ENCODE results near the gene AFF3.
"Not testable (repeated sequence)": the region's sequence is repeated elsewhere in the genome, so short reads cannot be mapped to it uniquely, and the experiment has no call there.

AFF3 gene

GRCh38 chr2:100106460-100106859, 35.9 kb downstream of the AFF3 start:
- peak; percentile 85 for DNase-seq
- Histone ChIP-seq H3K4me3 (ENCODE audit: insufficient read depth in 1 of 2, low read depth in 1 of 2, low read length in 2 of 2) (no peak overlapping the region), H3K36me3 (ENCODE audit: control insufficient read depth in 1 of 2, insufficient read depth in 2 of 2, low read depth in 1 of 2, low read length in 2 of 2) (no peaks in the 10 kb centered on the region), H3K79me1 (replicated peaks; ENCODE audit: low read length, poor library complexity, severe bottlenecking) (no peaks in the 10 kb centered on the region), H3K18ac (ENCODE audit: low read depth in 1 of 2, low read length in 2 of 2) (peak overlapping the region in 1 of 2 experiments; percentile 8), H2BK12ac (ENCODE audit: low read length in 2 of 2) (no peak overlapping the region), H3K23ac (ENCODE audit: low read length in 2 of 2) (no peak overlapping the region), H3K27ac (ENCODE audit: low read length, poor library complexity, severe bottlenecking) (no peak overlapping the region), H2AK5ac (ENCODE audit: low read length, severe bottlenecking) (no peak overlapping the region), H2AFZ (ENCODE audit: low read depth, low read length) (no peak overlapping the region), H3K4me1 (ENCODE audit: control insufficient read depth, insufficient read depth, low read depth, low read length) (peaks cover 23% of the 10 kb centered on the region), H3K14ac (ENCODE audit: low read length in 2 of 2) (no peak overlapping the region), H3K4ac (ENCODE audit: low read depth in 1 of 2, low read length in 2 of 2) (peak overlapping the region in 1 of 2 experiments; percentile 58), H2BK120ac (ENCODE audit: low read depth, low read length) (no peak overlapping the region), H4K91ac (ENCODE audit: low read length) (no peak overlapping the region), H3K9ac (ENCODE audit: low read length) (no peak overlapping the region), H2BK15ac (ENCODE audit: low read depth, poor library complexity, severe bottlenecking) (no peak overlapping the region), H3K9me3 (ENCODE audit: control insufficient read depth, low read length) (no peaks in the 10 kb centered on the region), H2BK5ac (ENCODE audit: low read depth, low read length, poor library complexity, severe bottlenecking) (no peak overlapping the region), H4K8ac (ENCODE audit: low read length) (no peak overlapping the region), H3K27me3 (ENCODE audit: control insufficient read depth in 1 of 2, insufficient read depth in 1 of 2, low read length in 2 of 2) (peaks cover 0 to 55% of the 10 kb centered on the region in 2 experiments), H3K4me2 (ENCODE audit: low read length, poor library complexity, severe bottlenecking) (no peak overlapping the region)
- WGBS = 3% methylated on average over 9 of the region's 9 CpGs

- Histone ChIP-seq H2BK120ac (ENCODE audit: low read depth, low read length) (peak overlapping the region; percentile 97), H3K27ac (ENCODE audit: low read length, poor library complexity, severe bottlenecking) (peak overlapping the region; percentile 12), H4K8ac (ENCODE audit: low read length) (peak overlapping the region; percentile 16), H3K18ac (ENCODE audit: low read depth in 1 of 2, low read length in 2 of 2) (peak overlapping the region; percentile 6 to 81), H3K27me3 (ENCODE audit: control insufficient read depth in 1 of 2, insufficient read depth in 1 of 2, low read length in 2 of 2) (peaks cover 0 to 50% of the 10 kb centered on the region in 2 experiments), H3K79me1 (replicated peaks; ENCODE audit: low read length, poor library complexity, severe bottlenecking) (no peaks in the 10 kb centered on the region), H3K4me3 (ENCODE audit: insufficient read depth in 1 of 2, low read depth in 1 of 2, low read length in 2 of 2) (no peak overlapping the region), H2AK5ac (ENCODE audit: low read length, severe bottlenecking) (peak overlapping the region; percentile 57), H3K23ac (ENCODE audit: low read length in 2 of 2) (no peak overlapping the region), H2BK5ac (ENCODE audit: low read depth, low read length, poor library complexity, severe bottlenecking) (no peak overlapping the region), H3K9me3 (ENCODE audit: control insufficient read depth, low read length) (no peaks in the 10 kb centered on the region), H4K91ac (ENCODE audit: low read length) (no peak overlapping the region), H3K4ac (ENCODE audit: low read depth in 1 of 2, low read length in 2 of 2) (peak overlapping the region; percentile 69 to 87), H2BK12ac (ENCODE audit: low read length in 2 of 2) (peak overlapping the region in 1 of 2 experiments; percentile 1), H3K14ac (ENCODE audit: low read length in 2 of 2) (no peak overlapping the region), H3K36me3 (ENCODE audit: control insufficient read depth in 1 of 2, insufficient read depth in 2 of 2, low read depth in 1 of 2, low read length in 2 of 2) (no peaks in the 10 kb centered on the region), H3K9ac (ENCODE audit: low read length) (no peak overlapping the region), H2BK15ac (ENCODE audit: low read depth, poor library complexity, severe bottlenecking) (peak overlapping the region; percentile 30), H3K4me2 (ENCODE audit: low read length, poor library complexity, severe bottlenecking) (peak overlapping the region; percentile 76), H2AFZ (ENCODE audit: low read depth, low read length) (no peak overlapping the region), H3K4me1 (ENCODE audit: control insufficient read depth, insufficient read depth, low read depth, low read length) (peaks cover 23% of the 10 kb centered on the region)
- peak; percentile 61 for DNase-seq
- WGBS = 7% methylated on average over 12 of the region's 12 CpGs
Measured at GRCh38 chr2:100105678-100106054, 36.7 kb downstream of the AFF3 start.

- Histone ChIP-seq H3K4me1 (ENCODE audit: control insufficient read depth, insufficient read depth, low read depth, low read length) (peaks cover 18% of the 10 kb centered on the region), H4K91ac (ENCODE audit: low read length) (peak overlapping the region; percentile 80), H3K9me3 (ENCODE audit: control insufficient read depth, low read length) (no peaks in the 10 kb centered on the region), H3K4ac (ENCODE audit: low read depth in 1 of 2, low read length in 2 of 2) (peak overlapping the region; percentile 87 to 88), H2BK15ac (ENCODE audit: low read depth, poor library complexity, severe bottlenecking) (peak overlapping the region; percentile 98), H2BK120ac (ENCODE audit: low read depth, low read length) (peak overlapping the region; percentile 97), H3K23ac (ENCODE audit: low read length in 2 of 2) (peak overlapping the region in 1 of 2 experiments; percentile 46), H3K4me2 (ENCODE audit: low read length, poor library complexity, severe bottlenecking) (peak overlapping the region; percentile 76), H3K18ac (ENCODE audit: low read depth in 1 of 2, low read length in 2 of 2) (peak overlapping the region; percentile 89 to 96), H2AFZ (ENCODE audit: low read depth, low read length) (peak overlapping the region; percentile 53), H3K27me3 (ENCODE audit: control insufficient read depth in 1 of 2, insufficient read depth in 1 of 2, low read length in 2 of 2) (peaks cover 0 to 43% of the 10 kb centered on the region in 2 experiments), H3K27ac (ENCODE audit: low read length, poor library complexity, severe bottlenecking) (peak overlapping the region; percentile 20), H2BK5ac (ENCODE audit: low read depth, low read length, poor library complexity, severe bottlenecking) (peak overlapping the region; percentile 86), H3K79me1 (replicated peaks; ENCODE audit: low read length, poor library complexity, severe bottlenecking) (no peaks in the 10 kb centered on the region), H3K36me3 (ENCODE audit: control insufficient read depth in 1 of 2, insufficient read depth in 2 of 2, low read depth in 1 of 2, low read length in 2 of 2) (no peaks in the 10 kb centered on the region), H2BK12ac (ENCODE audit: low read length in 2 of 2) (peak overlapping the region; percentile 21 to 54), H2AK5ac (ENCODE audit: low read length, severe bottlenecking) (peak overlapping the region; percentile 57), H4K8ac (ENCODE audit: low read length) (peak overlapping the region; percentile 87), H3K4me3 (ENCODE audit: insufficient read depth in 1 of 2, low read depth in 1 of 2, low read length in 2 of 2) (peak overlapping the region; percentile 49 to 84), H3K9ac (ENCODE audit: low read length) (no peak overlapping the region), H3K14ac (ENCODE audit: low read length in 2 of 2) (peak overlapping the region; percentile 28 to 57)
- WGBS = under 1% methylated on average over 45 of the region's 119 CpGs
- DNase-seq = peak; percentile 56
Measured at GRCh38 chr2:100104718-100105677, 37.4 kb downstream of the AFF3 start.

- Histone ChIP-seq H3K4me3 (ENCODE audit: insufficient read depth in 1 of 2, low read depth in 1 of 2, low read length in 2 of 2) (peak overlapping the region in 1 of 2 experiments; percentile 84), H3K27me3 (ENCODE audit: control insufficient read depth in 1 of 2, insufficient read depth in 1 of 2, low read length in 2 of 2) (peaks cover 0 to 37% of the 10 kb centered on the region in 2 experiments), H3K4me1 (ENCODE audit: control insufficient read depth, insufficient read depth, low read depth, low read length) (peaks cover 18% of the 10 kb centered on the region)
- H3K14ac ChIP-seq (ENCODE audit: low read length in 2 of 2); H3K9me3 ChIP-seq (ENCODE audit: control insufficient read depth, low read length); H4K91ac ChIP-seq (ENCODE audit: low read length); H4K8ac ChIP-seq (ENCODE audit: low read length); H2AFZ ChIP-seq (ENCODE audit: low read depth, low read length); H2BK120ac ChIP-seq (ENCODE audit: low read depth, low read length); H3K18ac ChIP-seq (ENCODE audit: low read depth in 1 of 2, low read length in 2 of 2); H3K36me3 ChIP-seq (ENCODE audit: control insufficient read depth in 1 of 2, insufficient read depth in 2 of 2, low read depth in 1 of 2, low read length in 2 of 2); H2AK5ac ChIP-seq (ENCODE audit: low read length, severe bottlenecking); H3K9ac ChIP-seq (ENCODE audit: low read length); H2BK12ac ChIP-seq (ENCODE audit: low read length in 2 of 2); H3K4ac ChIP-seq (ENCODE audit: low read depth in 1 of 2, low read length in 2 of 2); DNase-seq; H3K79me1 ChIP-seq (replicated peaks; ENCODE audit: low read length, poor library complexity, severe bottlenecking); H3K4me2 ChIP-seq (ENCODE audit: low read length, poor library complexity, severe bottlenecking); H3K27ac ChIP-seq (ENCODE audit: low read length, poor library complexity, severe bottlenecking); H3K23ac ChIP-seq (ENCODE audit: low read length in 2 of 2); H2BK15ac ChIP-seq (ENCODE audit: low read depth, poor library complexity, severe bottlenecking); H2BK5ac ChIP-seq (ENCODE audit: low read depth, low read length, poor library complexity, severe bottlenecking): not testable (repeated sequence)
- WGBS = no CpG with 5 or more reads among the region's 60 CpGs
Measured at GRCh38 chr2:100104265-100104664, 38.1 kb downstream of the AFF3 start.

All from mesenchymal stem cell (in vitro differentiated cells and primary cell).